SIG-M5 (cell line): ENCODE data around the gene HACL1.
"Not testable (repeated sequence)": the region's sequence is repeated elsewhere in the genome, so short reads cannot be mapped to it uniquely, and the experiment has no call there.

Experiments used
- DNase-seq: peaks from one replicate; lab custom pipeline; 2025; lab: John Stamatoyannopoulos, UW

The HACL1 gene

GRCh38 chr3:15579051-15579450 is 22.3 kb downstream of the HACL1 start:
- no peak for DNase-seq

GRCh38 chr3:15578289-15578867 is 23.0 kb downstream of the HACL1 start:
- DNase-seq: no peak

- no peak for DNase-seq
Measured at GRCh38 chr3:15576475-15576874, 24.9 kb downstream of the HACL1 start.

GRCh38 chr3:15575446-15575845 is 25.9 kb downstream of the HACL1 start:
- DNase-seq: no peak

- DNase-seq: no peak
Measured at GRCh38 chr3:15572138-15572537, 29.2 kb downstream of the HACL1 start.

- DNase-seq: no peak
Measured at GRCh38 chr3:15563190-15563589, 38.2 kb downstream of the HACL1 start.

GRCh38 chr3:15562560-15562959 is 38.8 kb downstream of the HACL1 start:
- DNase-seq: no peak

- DNase-seq: no peak
Measured at GRCh38 chr3:15558581-15558980, 42.8 kb downstream of the HACL1 start.

- no peak for DNase-seq
Measured at GRCh38 chr3:15557511-15557946, 43.8 kb downstream of the HACL1 start.

- DNase-seq: peak; percentile 77
Measured at GRCh38 chr3:15556512-15556911, 44.9 kb downstream of the HACL1 start.

- no peak for DNase-seq
Measured at GRCh38 chr3:15553749-15554148, 47.6 kb downstream of the HACL1 start.

- no peak for DNase-seq
Measured at GRCh38 chr3:15551902-15552301, 49.5 kb downstream of the HACL1 start.

GRCh38 chr3:15549846-15550245 is 51.5 kb downstream of the HACL1 start:
- no peak for DNase-seq

GRCh38 chr3:15542614-15543013 is 58.8 kb downstream of the HACL1 start:
- DNase-seq: no peak

- DNase-seq: no peak
Measured at GRCh38 chr3:15541371-15541770, 60.0 kb downstream of the HACL1 start.

GRCh38 chr3:15539066-15539465 is 62.3 kb downstream of the HACL1 start:
- DNase-seq: no peak

GRCh38 chr3:15538345-15538744 is 63.0 kb downstream of the HACL1 start:
- DNase-seq: no peak

GRCh38 chr3:15536856-15537255 is 64.5 kb downstream of the HACL1 start:
- no peak for DNase-seq

- DNase-seq: no peak
Measured at GRCh38 chr3:15535732-15536131, 65.6 kb downstream of the HACL1 start.

GRCh38 chr3:15532614-15533013 is 68.8 kb downstream of the HACL1 start:
- DNase-seq: not testable (repeated sequence)

GRCh38 chr3:15531346-15531745 is 70.0 kb downstream of the HACL1 start:
- DNase-seq: no peak

- no peak for DNase-seq
Measured at GRCh38 chr3:15528854-15529537, 72.4 kb downstream of the HACL1 start.

- no peak for DNase-seq
Measured at GRCh38 chr3:15527031-15527459, 74.3 kb downstream of the HACL1 start.

GRCh38 chr3:15525790-15526189 is 75.6 kb downstream of the HACL1 start:
- no peak for DNase-seq
